Testis (tissue), 2 donors: ENCODE measurements around the gene OCSTAMP.

Experiments
- CTCF ChIP-seq, 3 experiments: fragments of 450-650 bp in 2 of 3; fragments of 200-600 bp in 1 of 3; sonication (generic) in 1 of 3; IDR thresholded peaks; one replicate each; pipeline ENCODE4 v1.5.1; 2016 to 2019; ENCODE audit warnings: antibody characterized with exemption in 3 of 3, mild to moderate bottlenecking in 2 of 3, moderate library complexity in 1 of 3
- POLR2A ChIP-seq: fragments of 450-650 bp; IDR thresholded peaks from one replicate; pipeline ENCODE4 v1.6.1; 2017; ENCODE audit warnings: antibody characterized with exemption, mild to moderate bottlenecking, moderate library complexity

- TF ChIP-seq CTCF (IDR thresholded peaks at IDR 0.05) (no peak), POLR2A (no peak)
These were observed 19.8 kb downstream of the OCSTAMP start for GRCh38 chr20:46530640-46531039.
